A673 (cell line): ENCODE results near the gene B4GALT3. TPM values are rescaled to one million over a fixed set of nuclear protein-coding genes. Genes with fewer than 3 reads are reported as not detected.
A peak's percentile ranks its signal among the peaks of the same experiment; 100 is the strongest.

Source experiments
- BruUV-seq: library from RNA; stranded (reverse); fragments of 400-500 nt; replicated peaks from 2 replicates; lab custom pipeline; 2021; lab: Mats Ljungman, UMichigan
- CTCF ChIA-PET: fragments of 300-600 bp; sonication (Branson Sonifier 250); formaldehyde crosslinking; loops from one replicate; lab custom pipeline; 2022; ENCODE audit warnings: antibody characterized with exemption; lab: Charles Lee
- POLR2A ChIA-PET: fragments of 300-600 bp; sonication (Branson Sonifier 250); formaldehyde crosslinking; loops from one replicate; lab custom pipeline; 2022; ENCODE audit warnings: antibody characterized with exemption; ENCODE audit not compliant: low non-redundant PET; lab: Charles Lee
- DNase-seq: peaks from one replicate; pipeline ENCODE4 v3.0.0-alpha.2; 2015; ENCODE audit warnings: low spot score
- H3K27ac ChIP-seq: fragments of 200-600 bp; sonication (generic); 2 replicates; pipeline ENCODE4 v1.5.1; 2016; ENCODE audit warnings: mixed run types, low read depth, mild to moderate bottlenecking, mixed read lengths, antibody characterized with exemption, low read length; ENCODE audit not compliant: poor library complexity, severe bottlenecking
- H3K27me3 ChIP-seq: fragments of 200-600 bp; sonication (generic); replicated peaks from 2 replicates; pipeline ENCODE4 v1.6.1; 2017; ENCODE audit warnings: mixed run types, low read depth, mild to moderate bottlenecking, mixed read lengths, antibody characterized with exemption, low read length; ENCODE audit not compliant: insufficient read depth, poor library complexity
- H3K36me3 ChIP-seq: fragments of 200-600 bp; sonication (generic); 2 replicates; pipeline ENCODE4 v1.6.1; 2016; ENCODE audit warnings: mixed run types, mild to moderate bottlenecking, mixed read lengths, antibody characterized with exemption, low read length; ENCODE audit not compliant: insufficient read depth, poor library complexity, severe bottlenecking
- H3K4me1 ChIP-seq: fragments of 200-600 bp; sonication (generic); 2 replicates; pipeline ENCODE4 v1.6.1; 2017; ENCODE audit warnings: mixed run types, mild to moderate bottlenecking, mixed read lengths, antibody characterized with exemption, low read length; ENCODE audit not compliant: insufficient read depth, poor library complexity, severe bottlenecking
- H3K4me3 ChIP-seq: fragments of 200-600 bp; sonication (generic); 2 replicates; pipeline ENCODE4 v1.5.1; 2016; ENCODE audit warnings: low read depth, mixed run types, mild to moderate bottlenecking, mixed read lengths, low read length; ENCODE audit not compliant: poor library complexity, severe bottlenecking
- H3K9me3 ChIP-seq: fragments of 200-600 bp; sonication (generic); 2 replicates; pipeline ENCODE4 v1.6.1; 2016; ENCODE audit warnings: mixed run types, low read depth, mild to moderate bottlenecking, mixed read lengths, antibody characterized with exemption, low read length; ENCODE audit not compliant: poor library complexity, severe bottlenecking
- CTCF ChIP-seq: fragments of 300-800, 200-600 bp; sonication (generic); conservative IDR thresholded peaks from 2 replicates; pipeline ENCODE4 v1.5.1; 2017; ENCODE audit warnings: low read depth, mild to moderate bottlenecking, antibody characterized with exemption, low read length, moderate library complexity, mixed read lengths
- EZH2 ChIP-seq: fragments of 200-600 bp; sonication (generic); IDR thresholded peaks from 2 replicates; pipeline ENCODE4 v1.6.1; 2017; ENCODE audit warnings: borderline replicate concordance, low read depth, mild to moderate bottlenecking, mixed read lengths, antibody characterized with exemption, low read length; ENCODE audit not compliant: poor library complexity, severe bottlenecking
- intact Hi-C: fragments of 100-400 bp; cut with micrococcal nuclease; formaldehyde crosslinking; loops from one replicate; pipeline ENCODE4 v1.10.0; 2022; ENCODE audit not compliant: unreplicated experiment
- total RNA-seq: library from RNA; stranded (reverse); gene quantifications from 2 replicates; pipeline ENCODE4 v1.2.3, GENCODE V29; 2021

Gene B4GALT3
- total RNA-seq, 1 experiment from 2014 or later: 55.1 TPM

GRCh38 chr1:161160671-161161145 is 16.6 kb downstream of the B4GALT3 start:
- Histone ChIP-seq H3K9me3 (no peaks in the 10 kb centered on the region), H3K4me1 (peaks cover 5% of the 10 kb centered on the region), H3K27me3 (no peaks in the 10 kb centered on the region), H3K27ac (peak overlapping the region; percentile 92), H3K36me3 (peaks cover 34% of the 10 kb centered on the region), H3K4me3 (peak overlapping the region; percentile 82)
- no TSS peak for BruUV-seq
- POLR2A ChIA-PET: no interaction called here
- CTCF ChIA-PET: no interaction called here
- DNase-seq: no peak
- intact Hi-C loops: no loop called here
- TF ChIP-seq CTCF (no peak), EZH2 (no peak)

- peaks cover 5% of the 10 kb centered on the region for H3K4me1 ChIP-seq
- TF ChIP-seq EZH2: no peak
- TF ChIP-seq CTCF: no peak
- intact Hi-C loops: no loop called here
- DNase-seq: no peak
- no peaks in the 10 kb centered on the region for H3K27me3 ChIP-seq
- CTCF ChIA-PET: no interaction called here
- TSS peak; percentile 27 for BruUV-seq
- POLR2A ChIA-PET: no interaction called here
- H3K36me3 ChIP-seq: peaks cover 34% of the 10 kb centered on the region
- no peaks in the 10 kb centered on the region for H3K9me3 ChIP-seq
- H3K27ac ChIP-seq: peak overlapping the region; percentile 92
- H3K4me3 ChIP-seq: peak overlapping the region; percentile 82
These were observed 17.4 kb downstream of the B4GALT3 start for GRCh38 chr1:161159913-161160243.

- DNase-seq: peak; percentile 96
- intact Hi-C loops: no loop called here
- Histone ChIP-seq H3K27ac (peak within 1 kb of the TSS; percentile 92), H3K4me3 (peak within 1 kb of the TSS; percentile 82), H3K36me3 (peaks cover 34% of the 10 kb centered on the region), H3K4me1 (peaks cover 5% of the 10 kb centered on the region), H3K27me3 (no peaks in the 10 kb centered on the region), H3K9me3 (no peaks in the 10 kb centered on the region)
- no peak for TF ChIP-seq EZH2
- no peak for TF ChIP-seq CTCF
- no TSS peak for BruUV-seq
- ChIA-PET POLR2A (no interaction called here), CTCF (no interaction called here)
These were observed 18.0 kb downstream of the B4GALT3 start, which contains the start of gene USP21 for GRCh38 chr1:161159087-161159912. TSS of gene USP21 (plus strand) at chr1:161159500. CDS start at chr1:161160641, 1,141 bp downstream.
